ENCODE measurements around the gene ROR2.
"Not testable (repeated sequence)": the region's sequence is repeated elsewhere in the genome, so short reads cannot be mapped to it uniquely, and the experiment has no call there.

The ROR2 gene

GRCh38 chr9:91920630-91921350 is 29.2 kb downstream of the ROR2 start:
- Mint-ChIP-seq H3K36me3 (ENCODE audit: low read depth) (no peaks in the 10 kb centered on the region), H3K27me3 (peaks cover 35% of the 10 kb centered on the region), H3K27ac (no peak overlapping the region), H3K9me3 (no peaks in the 10 kb centered on the region), H3K4me3 (no peak overlapping the region), H3K4me1 (ENCODE audit: low read depth) (no peaks in the 10 kb centered on the region)
- DNase-seq: no peak

GRCh38 chr9:91919621-91920020 is 30.4 kb downstream of the ROR2 start:
- Mint-ChIP-seq H3K27ac (no peak overlapping the region), H3K4me1 (ENCODE audit: low read depth) (no peaks in the 10 kb centered on the region), H3K27me3 (peaks cover 28% of the 10 kb centered on the region), H3K36me3 (ENCODE audit: low read depth) (no peaks in the 10 kb centered on the region), H3K4me3 (no peak overlapping the region), H3K9me3 (no peaks in the 10 kb centered on the region)
- no peak for DNase-seq

DNA sequence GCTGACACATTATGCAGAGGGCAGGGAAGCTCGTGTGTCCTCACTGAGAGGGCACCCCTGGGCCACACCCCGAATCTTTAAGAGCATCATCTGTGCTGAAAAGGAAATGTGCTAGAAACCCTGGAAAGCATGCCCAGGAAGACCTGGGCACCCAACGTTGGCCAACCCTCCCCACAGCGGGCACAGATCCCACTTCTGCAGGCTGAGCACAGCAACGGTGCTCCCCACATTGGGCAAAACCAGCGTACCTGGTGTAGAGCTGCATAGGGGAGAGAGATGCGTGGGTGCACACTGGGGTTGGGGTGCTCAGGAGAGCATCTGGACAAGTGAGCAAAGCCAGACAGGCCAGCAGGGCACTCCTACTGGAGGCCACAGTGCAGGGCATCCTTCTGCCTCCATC is 32.6 kb downstream of the ROR2 start:
- Mint-ChIP-seq H3K4me1 (ENCODE audit: low read depth) (no peaks in the 10 kb centered on the region), H3K27ac (no peak overlapping the region), H3K4me3 (no peak overlapping the region), H3K36me3 (ENCODE audit: low read depth) (no peaks in the 10 kb centered on the region), H3K9me3 (no peaks in the 10 kb centered on the region), H3K27me3 (peaks cover 20% of the 10 kb centered on the region)
- DNase-seq: no peak

DNA sequence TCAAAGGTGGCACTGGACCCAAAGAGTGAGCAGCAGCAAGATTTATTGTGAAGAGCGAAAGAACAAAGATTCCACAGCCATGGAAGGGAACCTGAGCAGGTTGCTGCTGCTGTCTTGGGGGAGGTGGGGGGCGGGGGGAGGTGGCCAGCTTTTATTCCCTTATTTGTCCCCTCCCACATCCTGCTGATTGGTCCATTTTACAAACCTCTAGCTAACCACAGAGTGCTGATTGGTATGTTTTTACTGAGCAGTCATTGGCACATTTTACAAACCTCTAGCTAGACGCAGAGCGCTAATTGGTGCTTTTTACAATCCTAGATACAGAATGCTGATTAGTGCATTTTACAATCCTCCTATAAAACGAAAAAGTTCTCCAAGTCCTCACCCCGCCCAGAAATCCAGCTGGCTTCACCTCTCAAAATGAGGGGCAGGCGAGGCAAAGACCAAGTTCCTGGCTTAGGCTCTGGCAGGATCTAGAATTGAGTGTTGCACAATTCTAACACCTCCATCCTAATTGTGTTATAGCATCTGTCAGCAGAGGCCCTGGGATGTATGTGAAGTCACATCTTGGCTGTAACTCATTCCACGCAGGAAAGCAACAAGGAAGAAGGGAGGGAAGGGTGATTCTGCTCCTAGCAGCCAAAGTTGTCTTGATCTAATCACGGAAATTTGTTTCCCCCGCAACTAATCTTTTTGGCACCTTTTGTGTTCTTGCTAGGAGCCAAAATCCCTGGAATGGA is 34.3 kb downstream of the ROR2 start:
- Mint-ChIP-seq H3K27me3 (peaks cover 16% of the 10 kb centered on the region), H3K4me1 (ENCODE audit: low read depth) (no peaks in the 10 kb centered on the region), H3K27ac (no peak overlapping the region), H3K4me3 (no peak overlapping the region), H3K36me3 (ENCODE audit: low read depth) (no peaks in the 10 kb centered on the region), H3K9me3 (no peaks in the 10 kb centered on the region)
- no peak for DNase-seq

DNA sequence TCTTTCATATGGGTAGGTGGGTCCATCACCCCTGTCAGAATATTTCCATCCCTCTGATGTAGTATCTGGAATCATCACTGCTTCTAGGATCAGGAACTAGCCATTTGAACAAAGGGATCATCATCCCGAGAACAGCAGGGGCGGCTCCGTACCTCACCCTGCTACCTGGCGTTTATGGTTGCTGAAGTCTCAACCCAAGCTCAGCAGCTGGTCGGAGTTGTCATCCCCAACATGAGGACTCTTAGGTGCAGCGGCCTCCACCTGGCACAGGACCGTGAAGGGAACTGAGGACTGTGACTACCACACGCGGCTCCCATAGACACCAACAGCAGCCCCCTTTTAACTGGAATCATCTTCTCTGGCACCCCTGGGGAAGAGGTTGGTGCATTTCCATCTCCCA is 35.1 kb downstream of the ROR2 start:
- Mint-ChIP-seq H3K27me3 (peaks cover 19% of the 10 kb centered on the region), H3K27ac (no peak overlapping the region), H3K4me1 (ENCODE audit: low read depth) (no peaks in the 10 kb centered on the region), H3K4me3 (no peak overlapping the region), H3K9me3 (no peaks in the 10 kb centered on the region), H3K36me3 (ENCODE audit: low read depth) (no peaks in the 10 kb centered on the region)
- DNase-seq: no peak

- Mint-ChIP-seq H3K27me3 (peaks cover 18% of the 10 kb centered on the region), H3K27ac (no peak overlapping the region), H3K9me3 (no peaks in the 10 kb centered on the region), H3K4me1 (ENCODE audit: low read depth) (no peaks in the 10 kb centered on the region), H3K36me3 (ENCODE audit: low read depth) (no peaks in the 10 kb centered on the region), H3K4me3 (no peak overlapping the region)
- no peak for DNase-seq
These were observed 35.6 kb downstream of the ROR2 start for GRCh38 chr9:91914404-91914803.

GRCh38 chr9:91913986-91914385 is 36.0 kb downstream of the ROR2 start:
- Mint-ChIP-seq H3K9me3 (no peaks in the 10 kb centered on the region), H3K27ac (no peak overlapping the region), H3K27me3 (peaks cover 14% of the 10 kb centered on the region), H3K4me1 (ENCODE audit: low read depth) (no peaks in the 10 kb centered on the region), H3K36me3 (ENCODE audit: low read depth) (no peaks in the 10 kb centered on the region), H3K4me3 (no peak overlapping the region)
- no peak for DNase-seq

- H3K9me3 Mint-ChIP-seq: no peaks in the 10 kb centered on the region
- peaks cover 2% of the 10 kb centered on the region for H3K4me1 Mint-ChIP-seq (ENCODE audit: low read depth)
- H3K4me3 Mint-ChIP-seq: no peak overlapping the region
- DNase-seq: no peak
- H3K27ac Mint-ChIP-seq: no peak overlapping the region
- H3K27me3 Mint-ChIP-seq: peaks cover 14% of the 10 kb centered on the region
- no peaks in the 10 kb centered on the region for H3K36me3 Mint-ChIP-seq (ENCODE audit: low read depth)
These were observed 36.9 kb downstream of the ROR2 start for GRCh38 chr9:91913096-91913495.

- Mint-ChIP-seq H3K4me1 (ENCODE audit: low read depth) (peaks cover 14% of the 10 kb centered on the region), H3K4me3 (no peak overlapping the region), H3K27ac (no peak overlapping the region), H3K36me3 (ENCODE audit: low read depth) (no peaks in the 10 kb centered on the region), H3K27me3 (peaks cover 13% of the 10 kb centered on the region), H3K9me3 (no peaks in the 10 kb centered on the region)
- DNase-seq: no peak
These were observed 38.4 kb downstream of the ROR2 start for GRCh38 chr9:91911657-91912056.

GRCh38 chr9:91909256-91909655 is 40.8 kb downstream of the ROR2 start:
- H3K27me3 Mint-ChIP-seq; H3K9me3 Mint-ChIP-seq; H3K4me3 Mint-ChIP-seq; H3K36me3 Mint-ChIP-seq (ENCODE audit: low read depth); H3K27ac Mint-ChIP-seq; DNase-seq: not testable (repeated sequence)
- H3K4me1 Mint-ChIP-seq (ENCODE audit: low read depth): peaks cover 14% of the 10 kb centered on the region

- H3K36me3 Mint-ChIP-seq (ENCODE audit: low read depth): no peaks in the 10 kb centered on the region
- DNase-seq: no peak
- no peak overlapping the region for H3K4me3 Mint-ChIP-seq
- H3K27me3 Mint-ChIP-seq: peaks cover 9% of the 10 kb centered on the region
- peaks cover 14% of the 10 kb centered on the region for H3K4me1 Mint-ChIP-seq (ENCODE audit: low read depth)
- H3K27ac Mint-ChIP-seq: no peak overlapping the region
- H3K9me3 Mint-ChIP-seq: no peaks in the 10 kb centered on the region
These were observed 41.3 kb downstream of the ROR2 start for GRCh38 chr9:91908746-91909145.

DNA sequence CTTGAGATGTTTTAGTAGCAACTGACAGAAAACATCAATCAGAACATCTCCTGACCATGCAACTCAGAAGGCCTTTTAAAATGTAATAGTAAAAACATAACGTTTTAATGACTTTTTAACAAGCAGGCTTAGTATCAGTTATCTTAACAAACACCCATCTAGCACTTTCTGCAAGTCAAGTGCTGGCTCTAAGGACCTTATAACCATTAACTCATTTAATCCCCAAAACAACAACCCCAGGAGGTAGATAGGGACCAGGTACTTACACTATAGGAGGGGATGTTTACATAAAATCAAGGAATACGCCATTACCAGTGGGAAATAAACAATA is 41.8 kb downstream of the ROR2 start:
- H3K4me3 Mint-ChIP-seq: no peak overlapping the region
- peaks cover 9% of the 10 kb centered on the region for H3K27me3 Mint-ChIP-seq
- DNase-seq: no peak
- H3K27ac Mint-ChIP-seq: no peak overlapping the region
- no peaks in the 10 kb centered on the region for H3K36me3 Mint-ChIP-seq (ENCODE audit: low read depth)
- peaks cover 14% of the 10 kb centered on the region for H3K4me1 Mint-ChIP-seq (ENCODE audit: low read depth)
- H3K9me3 Mint-ChIP-seq: no peaks in the 10 kb centered on the region

DNA sequence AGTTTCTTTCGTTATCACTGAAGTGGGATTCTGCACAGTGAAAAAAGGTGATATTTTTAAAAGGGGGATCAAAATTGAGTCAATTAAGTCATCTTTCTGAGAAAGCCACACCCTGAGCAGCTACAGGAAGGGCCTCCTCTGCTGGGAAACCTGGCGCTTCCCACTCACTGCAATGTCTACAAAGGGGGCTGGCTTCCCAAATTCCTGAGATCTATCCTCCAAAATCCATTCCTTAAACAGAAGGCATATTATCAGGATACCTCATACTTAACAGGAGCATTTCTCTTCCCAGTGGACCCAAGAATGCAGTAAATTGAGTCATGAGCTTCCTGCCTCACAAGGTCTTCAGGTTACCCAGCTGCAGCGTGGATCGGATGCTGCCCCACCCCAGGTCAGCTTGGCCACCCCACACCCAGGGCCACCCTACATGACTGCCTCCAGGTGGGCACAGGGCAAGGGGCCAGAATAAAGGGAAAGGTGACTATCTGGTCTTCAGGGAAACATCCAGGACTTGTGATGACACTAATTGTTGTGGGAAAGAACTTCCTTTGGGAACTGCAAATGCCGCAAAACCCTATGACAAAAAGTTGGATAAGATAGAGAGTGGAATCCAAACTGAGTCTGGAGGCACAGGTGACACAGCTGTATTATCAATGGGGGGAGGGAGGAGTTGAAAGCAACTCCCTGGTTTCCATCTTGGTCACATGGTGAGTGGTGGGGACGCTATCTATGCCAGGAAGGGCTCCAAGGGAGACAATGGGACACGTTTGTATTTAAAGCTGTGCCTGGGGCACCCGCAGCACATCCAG is 42.3 kb downstream of the ROR2 start:
- no peaks in the 10 kb centered on the region for H3K9me3 Mint-ChIP-seq
- peaks cover 14% of the 10 kb centered on the region for H3K4me1 Mint-ChIP-seq (ENCODE audit: low read depth)
- H3K27me3 Mint-ChIP-seq: peaks cover 10% of the 10 kb centered on the region
- DNase-seq: no peak
- H3K36me3 Mint-ChIP-seq (ENCODE audit: low read depth): no peaks in the 10 kb centered on the region
- no peak overlapping the region for H3K27ac Mint-ChIP-seq
- no peak overlapping the region for H3K4me3 Mint-ChIP-seq

DNA sequence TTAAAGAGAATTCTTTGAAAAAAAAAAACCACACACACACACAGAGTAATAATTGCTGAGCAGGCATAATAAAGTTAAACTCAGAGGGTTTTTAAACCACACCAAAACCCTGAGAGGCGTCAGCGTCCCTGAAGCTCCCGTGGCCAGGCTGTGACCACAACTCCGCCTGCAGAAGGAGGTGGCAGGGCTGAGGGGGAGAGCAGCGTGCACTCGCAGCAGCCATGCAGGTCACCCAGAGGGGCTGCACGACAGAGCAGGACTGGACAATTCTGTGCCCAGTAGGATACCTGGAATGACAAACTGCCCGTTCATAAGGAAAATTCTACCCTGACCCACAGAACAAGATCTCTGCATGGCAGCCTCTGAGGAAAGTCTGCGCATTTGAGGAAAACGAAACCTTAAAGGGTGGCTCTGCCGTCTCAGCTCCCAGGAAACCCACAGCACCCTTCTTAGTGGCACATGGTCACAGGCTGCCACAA is 44.0 kb downstream of the ROR2 start:
- Mint-ChIP-seq H3K36me3 (ENCODE audit: low read depth) (no peaks in the 10 kb centered on the region), H3K9me3 (no peaks in the 10 kb centered on the region), H3K27me3 (peaks cover 16% of the 10 kb centered on the region), H3K27ac (no peak overlapping the region), H3K4me1 (ENCODE audit: low read depth) (peaks cover 14% of the 10 kb centered on the region), H3K4me3 (no peak overlapping the region)
- peak; percentile 44 for DNase-seq

- no peaks in the 10 kb centered on the region for H3K9me3 Mint-ChIP-seq
These were observed 44.8 kb downstream of the ROR2 start for GRCh38 chr9:91905237-91905650.

More at GRCh38 chr9:91905237-91905650, 44.8 kb downstream of the ROR2 start:
- Mint-ChIP-seq H3K4me1 (ENCODE audit: low read depth) (peaks cover 14% of the 10 kb centered on the region), H3K36me3 (ENCODE audit: low read depth) (no peaks in the 10 kb centered on the region), H3K27me3 (peaks cover 14% of the 10 kb centered on the region), H3K4me3 (no peak overlapping the region), H3K27ac (no peak overlapping the region)
- no peak for DNase-seq
